ENCODE measurements around the gene NFIX.

DNA sequence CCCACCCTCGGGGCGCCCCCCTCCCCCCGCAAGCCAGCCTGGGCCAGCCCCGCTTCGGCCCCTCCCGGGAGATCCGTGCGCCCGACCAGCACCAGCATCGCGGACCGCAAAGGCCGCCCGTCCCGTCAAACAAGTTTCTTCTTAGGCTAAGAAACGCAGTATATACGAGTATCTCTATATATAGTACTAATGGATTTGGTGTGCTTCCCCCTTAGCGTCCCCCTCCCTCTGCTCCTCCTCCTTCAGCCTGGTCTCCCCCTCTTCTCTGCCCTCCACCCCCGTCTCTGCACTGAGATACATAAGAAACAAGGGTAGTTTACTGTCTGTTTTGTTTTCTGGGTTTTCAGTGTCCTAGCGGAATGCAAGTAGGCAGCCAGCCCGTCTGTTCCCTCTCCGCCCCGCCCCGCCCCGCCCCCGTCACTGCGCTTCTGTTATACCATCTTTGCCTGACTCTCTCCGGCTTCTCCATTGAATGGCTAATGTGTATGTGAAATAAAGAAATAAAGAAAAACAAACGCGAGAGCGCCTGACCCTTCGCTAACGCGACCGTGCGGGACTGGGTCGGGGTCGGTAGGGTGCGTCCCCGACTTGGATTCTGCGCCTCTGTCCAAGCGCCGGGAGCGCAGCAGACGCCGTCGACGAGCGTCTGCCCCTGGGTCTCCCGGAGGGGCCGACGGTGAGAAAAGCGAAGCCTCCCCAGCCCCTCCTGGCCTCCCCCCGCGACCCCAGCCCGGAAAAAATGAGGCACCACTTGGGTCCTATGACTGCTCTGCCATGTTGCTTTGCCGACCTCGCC lies 103.2 kb downstream of the NFIX start:
- TF ChIP-seq, protein P1, sequence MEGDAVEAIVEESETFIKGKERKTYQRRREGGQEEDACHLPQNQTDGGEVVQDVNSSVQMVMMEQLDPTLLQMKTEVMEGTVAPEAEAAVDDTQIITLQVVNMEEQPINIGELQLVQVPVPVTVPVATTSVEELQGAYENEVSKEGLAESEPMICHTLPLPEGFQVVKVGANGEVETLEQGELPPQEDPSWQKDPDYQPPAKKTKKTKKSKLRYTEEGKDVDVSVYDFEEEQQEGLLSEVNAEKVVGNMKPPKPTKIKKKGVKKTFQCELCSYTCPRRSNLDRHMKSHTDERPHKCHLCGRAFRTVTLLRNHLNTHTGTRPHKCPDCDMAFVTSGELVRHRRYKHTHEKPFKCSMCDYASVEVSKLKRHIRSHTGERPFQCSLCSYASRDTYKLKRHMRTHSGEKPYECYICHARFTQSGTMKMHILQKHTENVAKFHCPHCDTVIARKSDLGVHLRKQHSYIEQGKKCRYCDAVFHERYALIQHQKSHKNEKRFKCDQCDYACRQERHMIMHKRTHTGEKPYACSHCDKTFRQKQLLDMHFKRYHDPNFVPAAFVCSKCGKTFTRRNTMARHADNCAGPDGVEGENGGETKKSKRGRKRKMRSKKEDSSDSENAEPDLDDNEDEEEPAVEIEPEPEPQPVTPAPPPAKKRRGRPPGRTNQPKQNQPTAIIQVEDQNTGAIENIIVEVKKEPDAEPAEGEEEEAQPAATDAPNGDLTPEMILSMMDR (IDR thresholded peaks at IDR 0.05): no peak
- TF ChIP-seq POLR2AphosphoS5 (IDR thresholded peaks at IDR 0.05; ENCODE audit: low read depth, low read length): no peak

Data from Panc1 (cell line).